Mucosa of descending colon (tissue), 3 donors: ENCODE measurements around the gene IGFL4. TPM values are rescaled to one million over a fixed set of nuclear protein-coding genes. Genes with fewer than 3 reads are reported as not detected.
A peak's percentile ranks its signal among the peaks of the same experiment; 100 is the strongest.

Experiments used
- ATAC-seq: fragments of 200-7000 bp; cut with Tn5 transposase; one replicate; pipeline ENCODE4 v1.9.1; 2020; ENCODE audit warnings: mild to moderate bottlenecking, moderate library complexity
- DNase-seq, 3 donors: peaks; one replicate each; pipeline ENCODE4 v3.0.0-alpha.2; 2020
- H3K36me3 ChIP-seq: fragments of 200-600 bp; one replicate; pipeline ENCODE4 v1.8.0; 2021; ENCODE audit warnings: low read depth, mild to moderate bottlenecking
- H3K4me1 ChIP-seq: fragments of 200-600 bp; one replicate; pipeline ENCODE4 v1.8.0; 2021; ENCODE audit warnings: low read depth, mild to moderate bottlenecking
- H3K4me3 ChIP-seq: fragments of 200-600 bp; one replicate; pipeline ENCODE4 v1.8.0; 2021; ENCODE audit warnings: mild to moderate bottlenecking
- H3K9me3 ChIP-seq: fragments of 200-600 bp; one replicate; pipeline ENCODE4 v1.8.0; 2021; ENCODE audit warnings: mild to moderate bottlenecking
- intact Hi-C, 2 donors: fragments of 100-400 bp; cut with DNase I in 1 of 2; cut with micrococcal nuclease in 1 of 2; formaldehyde crosslinking; loops; one replicate each; pipeline versions ENCODE4 v1.11.0 to v1.11.1; 2022; cut with DNase I, micrococcal nuclease
- total RNA-seq, 3 donors: library from RNA; stranded (reverse); fragmentation: NEBNext Ultra II Directional in 2 of 3; extraction: Animal tissue kit (Norgen Biotek cat#: 25700) in 2 of 3; gene quantifications; one replicate each; pipeline versions ENCODE4 v1.2.1 to v1.2.4, GENCODE V29; 2021 to 2023
- TF ChIP-seq, protein P1 (sequence below): fragments of 200-600 bp; IDR thresholded peaks from one replicate; pipeline ENCODE4 v1.8.0; 2022; ENCODE audit warnings: antibody characterized with exemption, mild to moderate bottlenecking
- donor health status: DM: no; HTN: no; CAD: no; lungs with moderate emphysema.
- donor health status: DM: no; HTN: no; CAD: no.
- donor health status: DM: no; HTN: yes; CAD: no.

IGFL4 gene
- total RNA-seq, 3 donors from 2014 or later, result not detected

DNA sequence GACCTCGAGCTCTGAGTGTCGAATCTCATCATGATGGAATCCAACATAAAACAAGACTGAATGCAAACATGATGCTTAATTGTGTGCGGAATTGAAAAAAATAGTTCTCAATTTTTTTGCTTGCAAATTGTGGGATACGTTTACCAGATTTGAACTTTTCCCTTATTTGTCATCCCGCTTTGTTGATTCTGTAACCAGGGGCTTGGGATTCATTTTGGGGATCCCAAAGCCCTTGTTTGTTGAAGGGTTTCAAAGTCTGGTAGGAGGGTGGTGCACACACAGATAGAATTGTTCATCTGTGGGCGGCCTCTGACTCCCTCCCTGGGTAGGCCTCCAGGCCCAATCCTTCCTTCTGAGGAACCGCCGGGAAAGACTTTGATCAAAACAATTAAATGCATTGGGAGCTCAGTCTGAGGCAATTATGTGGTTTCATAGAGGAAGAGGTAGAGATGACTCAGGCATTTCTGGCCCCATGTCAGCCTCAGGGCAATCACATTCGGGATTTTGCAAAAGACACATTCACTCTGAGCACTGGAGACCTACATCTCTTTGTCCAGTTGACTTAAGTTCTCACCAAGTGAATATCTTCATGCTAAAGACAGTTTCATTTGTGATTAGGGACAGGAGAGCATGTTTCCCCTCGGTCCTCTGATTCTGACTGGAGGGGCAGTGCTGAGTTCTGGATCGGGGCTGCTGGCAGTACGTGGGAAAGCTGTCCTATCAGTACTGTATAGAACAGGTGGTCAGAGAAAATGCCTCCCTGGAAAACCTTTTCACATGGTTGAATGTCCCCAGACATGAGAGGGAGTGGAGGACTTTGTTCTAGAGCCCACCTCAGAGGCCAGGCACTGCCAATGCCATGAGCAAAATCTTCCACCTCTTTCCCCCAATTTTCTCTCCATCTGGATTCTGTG is 27.8 kb upstream of the IGFL4 start:
- no peaks in the 10 kb centered on the region for H3K4me1 ChIP-seq
- H3K4me3 ChIP-seq, result no peak overlapping the region
- peak; percentile 94 for ATAC-seq
- intact Hi-C loops, result no loop called here
- no peaks in the 10 kb centered on the region for H3K36me3 ChIP-seq
- peak in 1 of 3 donors; percentile 19 for DNase-seq
- H3K9me3 ChIP-seq, result no peaks in the 10 kb centered on the region
- TF ChIP-seq, protein P1, sequence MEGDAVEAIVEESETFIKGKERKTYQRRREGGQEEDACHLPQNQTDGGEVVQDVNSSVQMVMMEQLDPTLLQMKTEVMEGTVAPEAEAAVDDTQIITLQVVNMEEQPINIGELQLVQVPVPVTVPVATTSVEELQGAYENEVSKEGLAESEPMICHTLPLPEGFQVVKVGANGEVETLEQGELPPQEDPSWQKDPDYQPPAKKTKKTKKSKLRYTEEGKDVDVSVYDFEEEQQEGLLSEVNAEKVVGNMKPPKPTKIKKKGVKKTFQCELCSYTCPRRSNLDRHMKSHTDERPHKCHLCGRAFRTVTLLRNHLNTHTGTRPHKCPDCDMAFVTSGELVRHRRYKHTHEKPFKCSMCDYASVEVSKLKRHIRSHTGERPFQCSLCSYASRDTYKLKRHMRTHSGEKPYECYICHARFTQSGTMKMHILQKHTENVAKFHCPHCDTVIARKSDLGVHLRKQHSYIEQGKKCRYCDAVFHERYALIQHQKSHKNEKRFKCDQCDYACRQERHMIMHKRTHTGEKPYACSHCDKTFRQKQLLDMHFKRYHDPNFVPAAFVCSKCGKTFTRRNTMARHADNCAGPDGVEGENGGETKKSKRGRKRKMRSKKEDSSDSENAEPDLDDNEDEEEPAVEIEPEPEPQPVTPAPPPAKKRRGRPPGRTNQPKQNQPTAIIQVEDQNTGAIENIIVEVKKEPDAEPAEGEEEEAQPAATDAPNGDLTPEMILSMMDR, result no peak

DNA sequence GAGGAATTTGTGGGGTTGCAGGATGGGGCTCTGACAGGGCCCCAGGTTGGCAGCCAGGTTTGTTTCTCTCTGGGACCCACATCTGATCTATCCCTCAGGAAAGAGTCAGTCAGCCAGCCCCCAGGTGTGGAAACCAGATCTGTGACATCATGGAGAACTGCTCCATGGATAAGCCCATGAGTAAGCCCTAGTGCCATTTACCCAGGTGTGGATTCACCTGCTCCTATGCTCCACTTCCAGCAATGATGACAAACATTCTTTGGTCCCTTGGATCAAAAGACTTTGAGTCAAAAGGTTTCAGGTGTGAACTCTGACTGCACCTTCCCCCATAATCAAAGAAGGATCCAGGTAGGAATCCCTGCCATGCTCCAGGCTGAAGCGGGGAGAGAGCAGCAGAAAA is 26.9 kb upstream of the IGFL4 start:
- Histone ChIP-seq H3K4me1 (no peaks in the 10 kb centered on the region), H3K36me3 (no peaks in the 10 kb centered on the region), H3K4me3 (no peak overlapping the region), H3K9me3 (no peaks in the 10 kb centered on the region)
- intact Hi-C loops, result no loop called here
- DNase-seq (no peak), ATAC-seq (no peak)
- TF ChIP-seq, protein P1, result no peak

DNA sequence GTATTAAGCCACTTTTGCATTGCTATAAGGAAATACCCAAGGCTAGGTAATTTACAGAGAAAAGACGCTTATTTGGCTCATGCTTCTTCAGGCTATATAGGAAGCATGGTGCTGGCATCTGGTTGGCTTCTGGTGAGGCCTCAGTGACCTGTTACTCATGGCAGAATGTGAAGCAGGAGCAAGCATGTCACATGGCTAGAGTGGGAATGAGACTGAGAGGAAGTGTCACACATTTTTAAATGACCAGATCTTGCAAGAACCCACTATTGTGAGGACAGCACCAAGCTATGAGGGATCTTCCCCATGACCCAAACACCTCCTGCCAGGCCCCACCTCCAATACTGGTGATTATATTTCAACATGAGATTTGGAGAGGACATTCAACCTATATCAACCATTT is 25.7 kb upstream of the IGFL4 start:
- intact Hi-C loops, result no loop called here
- DNase-seq, result no peak
- Histone ChIP-seq H3K36me3 (no peaks in the 10 kb centered on the region), H3K9me3 (no peaks in the 10 kb centered on the region), H3K4me1 (no peaks in the 10 kb centered on the region), H3K4me3 (no peak overlapping the region)
- ATAC-seq, result no peak
- TF ChIP-seq, protein P1, result no peak

DNA sequence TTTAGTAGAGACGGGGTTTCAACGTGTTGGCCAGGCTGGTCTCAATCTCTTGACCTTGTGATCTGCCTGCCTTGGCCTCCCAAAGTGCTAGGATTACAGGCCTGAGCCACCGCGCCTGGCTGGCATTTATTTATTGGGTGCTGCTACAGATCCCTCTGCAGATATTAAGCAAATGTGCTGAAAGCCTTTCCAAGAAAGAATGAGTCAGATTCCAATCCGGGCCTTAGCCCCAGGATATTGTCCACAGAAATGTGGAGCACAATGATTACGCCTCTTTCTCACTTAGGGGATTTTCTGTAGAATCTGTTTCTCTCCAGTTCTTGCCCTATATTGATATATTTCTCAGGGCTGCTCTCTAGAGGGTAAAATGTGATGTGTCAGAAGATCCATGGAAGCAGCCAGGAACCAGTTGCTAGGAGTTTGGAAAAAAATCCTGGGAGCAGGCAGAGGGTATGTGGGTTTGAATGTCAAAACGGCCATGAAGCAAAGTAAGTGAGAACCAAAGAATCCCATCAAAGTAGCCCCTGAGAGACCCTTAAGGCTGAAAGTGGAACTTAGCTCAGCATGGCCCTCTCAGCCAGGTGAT is 24.8 kb upstream of the IGFL4 start:
- TF ChIP-seq, protein P1, result no peak
- intact Hi-C loops, result no loop called here
- Histone ChIP-seq H3K36me3 (no peaks in the 10 kb centered on the region), H3K9me3 (peaks cover 5% of the 10 kb centered on the region), H3K4me1 (no peaks in the 10 kb centered on the region), H3K4me3 (no peak overlapping the region)
- DNase-seq, result no peak
- no peak for ATAC-seq

DNA sequence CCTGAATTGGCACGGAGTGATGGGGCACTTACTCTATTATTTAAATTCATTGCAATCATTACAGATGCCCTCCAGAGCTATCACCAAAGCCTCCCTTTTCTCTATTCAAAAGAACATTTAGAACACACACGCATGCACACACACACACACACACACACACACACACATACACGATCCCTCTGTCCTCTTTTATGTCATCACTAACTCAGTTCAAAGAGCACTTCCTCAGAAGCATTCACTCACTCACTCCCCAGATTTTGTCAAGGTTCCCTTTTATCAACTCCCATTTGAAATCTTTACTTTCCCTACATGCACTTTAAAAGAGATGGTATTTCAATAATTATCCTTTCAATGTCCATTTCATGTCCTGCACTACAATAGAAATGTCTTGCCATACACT is 22.4 kb upstream of the IGFL4 start:
- Histone ChIP-seq H3K4me1 (no peaks in the 10 kb centered on the region), H3K36me3 (no peaks in the 10 kb centered on the region), H3K4me3 (no peak overlapping the region), H3K9me3 (peaks cover 9% of the 10 kb centered on the region)
- intact Hi-C loops, result no loop called here
- TF ChIP-seq, protein P1, result no peak
- ATAC-seq (no peak), DNase-seq (no peak)
